ENCODE data around the gene SPO11. TPM values are rescaled to one million over a fixed set of nuclear protein-coding genes. Genes with fewer than 3 reads are reported as not detected.

Gene SPO11
- total and polyA plus RNA-seq, 10 of the 15 experiments (the other 5 are each of a cell fraction or from before 2014, with no cell fraction given) = not detected

DNA sequence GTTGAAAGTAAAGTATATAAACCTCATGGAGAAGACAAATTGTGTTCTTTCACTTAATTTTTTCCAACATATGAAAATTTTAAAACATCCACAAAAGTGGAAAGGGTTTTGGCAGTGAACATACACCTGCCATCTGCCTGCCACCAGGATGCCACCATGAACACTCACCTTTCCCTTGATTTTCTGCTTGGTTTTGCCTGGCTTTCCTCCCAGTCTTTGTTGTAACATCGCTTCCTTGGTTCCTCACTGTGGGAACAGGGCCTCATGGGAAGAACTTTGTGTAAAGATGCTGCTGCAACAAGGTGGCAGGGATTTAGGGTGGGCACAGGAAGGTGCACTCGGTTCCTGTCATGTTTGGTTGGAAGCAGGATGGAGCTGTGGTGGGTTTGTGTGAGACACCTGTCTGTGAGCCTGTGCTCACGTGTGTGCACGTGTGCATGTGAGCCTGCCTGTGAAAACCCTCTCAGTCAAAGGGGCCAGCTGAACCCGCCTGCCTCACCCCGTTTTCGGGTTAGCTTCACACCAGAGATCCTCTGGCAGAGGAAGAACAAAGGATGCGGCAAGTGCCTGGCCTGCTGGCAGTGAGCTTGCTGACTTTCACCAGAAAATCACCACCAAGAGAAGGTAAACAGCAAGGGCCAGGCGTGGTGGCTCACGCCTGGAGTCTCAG is 50.6 kb downstream of the SPO11 start:
- POLR2A ChIA-PET = no interaction called here
- in situ Hi-C loops (cut with MboI) = loop anchor here (10.0 to 25.0 kb wide), 2 partner anchors 825 to 1282 kb away; partner anchors contain the start of gene STX16

More for the DNA sequence above, 50.6 kb downstream of the SPO11 start:
- ChIA-PET SMC1A (ENCODE audit: uncharacterized antibody, unreplicated experiment) (interaction anchor here (0.6 to 7.1 kb wide), 8 partner anchors 16 to 119 kb away, joined by 3 to 48 read pairs (median 16); no protein-coding TSS in a partner anchor), CTCF (interaction anchor here (0.8 to 5.6 kb wide), 12 partner anchors 9 to 119 kb away, joined by 3 to 47 read pairs (median 6); no protein-coding TSS in a partner anchor), RAD21 (ENCODE audit: unreplicated experiment) (interaction anchor here (1.1 to 2.3 kb wide), 5 partner anchors 11 to 216 kb away, joined by 3 to 11 read pairs (median 4); partner anchors contain the start of gene RBM38)
- 88% methylated on average over 10 of the region's 10 CpGs for WGBS (ENCODE audit: insufficient coverage, insufficient replicate concordance, low lambda C conversion rate, missing lambda C conversion rate)
- Histone ChIP-seq H3K9ac (ENCODE audit: control insufficient read depth, insufficient read depth, low read length) (no peak overlapping the region), H3K9me3 (replicated peaks; ENCODE audit: control insufficient read depth, insufficient read depth, low read length) (no peaks in the 10 kb centered on the region), H3K4me3 (no peak overlapping the region), H4K20me1 (ENCODE audit: control insufficient read depth, insufficient read depth) (no peaks in the 10 kb centered on the region), H2AFZ (ENCODE audit: control insufficient read depth, low read depth, low read length) (no peak overlapping the region), H3K36me3 (ENCODE audit: control insufficient read depth in 2 of 2, insufficient read depth in 2 of 2, low read length in 1 of 2) (peaks cover 20 to 24% of the 10 kb centered on the region in 2 experiments), H3K4me2 (ENCODE audit: control insufficient read depth, insufficient read depth) (no peak overlapping the region), H3K79me2 (ENCODE audit: control insufficient read depth, insufficient read depth, low read length) (no peaks in the 10 kb centered on the region), H3K27me3 (replicated peaks in 1 of 2; ENCODE audit: control insufficient read depth in 2 of 2, insufficient read depth in 2 of 2, low read length in 1 of 2) (no peaks in the 10 kb centered on the region), H3K27ac (ENCODE audit: control insufficient read depth, insufficient read depth) (no peak overlapping the region), H3K4me1 (ENCODE audit: control insufficient read depth, insufficient read depth, low read length) (peaks cover 11% of the 10 kb centered on the region; the same call in 1 of the 2 replicates)
- DNase-seq (ENCODE audit: low read depth, low spot score) (no peak), ATAC-seq (no peak), FAIRE-seq (no peak)
- no TSS peak for BruUV-seq (replicated peaks)
- intact Hi-C loops (cut with micrococcal nuclease; ENCODE audit: unreplicated experiment) = no loop called here
- TF ChIP-seq EED (IDR thresholded peaks at IDR 0.05; ENCODE audit: low read depth) (no peak), WRNIP1 (IDR thresholded peaks at IDR 0.05; ENCODE audit: borderline replicate concordance, low read depth, low read length) (no peak)
- TF ChIP-seq, protein P1, sequence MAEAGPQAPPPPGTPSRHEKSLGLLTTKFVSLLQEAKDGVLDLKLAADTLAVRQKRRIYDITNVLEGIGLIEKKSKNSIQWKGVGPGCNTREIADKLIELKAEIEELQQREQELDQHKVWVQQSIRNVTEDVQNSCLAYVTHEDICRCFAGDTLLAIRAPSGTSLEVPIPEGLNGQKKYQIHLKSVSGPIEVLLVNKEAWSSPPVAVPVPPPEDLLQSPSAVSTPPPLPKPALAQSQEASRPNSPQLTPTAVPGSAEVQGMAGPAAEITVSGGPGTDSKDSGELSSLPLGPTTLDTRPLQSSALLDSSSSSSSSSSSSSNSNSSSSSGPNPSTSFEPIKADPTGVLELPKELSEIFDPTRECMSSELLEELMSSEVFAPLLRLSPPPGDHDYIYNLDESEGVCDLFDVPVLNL (IDR thresholded peaks at IDR 0.05; ENCODE audit: low read depth, low read length) = no peak

Data from GM12878 (cell line).